HG03196 (cell line): ENCODE results near the gene GLRA1.
"Not testable (repeated sequence)": the region's sequence is repeated elsewhere in the genome, so short reads cannot be mapped to it uniquely, and the experiment has no call there.

Experiments used
- ATAC-seq: cut with Tn5 transposase; IDR thresholded peaks from one replicate; pipeline ENCODE4 v1.9.1; 2021; ENCODE audit not compliant: unreplicated experiment

Gene GLRA1

GRCh38 chr5:151917904-151918303, 6.7 kb downstream of the GLRA1 start:
- no peak for ATAC-seq

- no peak for ATAC-seq
These were observed 11.2 kb downstream of the GLRA1 start for GRCh38 chr5:151913425-151913824.

DNA sequence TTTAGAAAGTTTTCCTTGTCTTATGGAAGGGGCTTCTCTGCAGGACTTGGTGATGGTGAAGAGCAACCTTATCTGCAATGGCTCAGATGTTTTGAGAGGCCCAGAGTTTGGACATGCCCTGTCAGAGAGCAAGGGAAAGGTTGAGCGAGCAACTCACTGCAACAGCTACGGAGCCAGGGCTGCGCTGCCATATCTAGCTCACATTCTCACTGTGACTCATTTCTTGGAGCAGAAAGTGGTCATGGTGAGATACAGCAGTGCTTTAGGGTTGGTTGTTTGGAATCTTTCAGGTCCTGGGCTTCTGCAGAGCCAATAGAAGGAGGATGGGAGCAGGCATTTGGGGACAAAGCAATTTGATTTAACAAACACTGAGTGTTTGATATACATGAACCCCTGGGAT, 12.3 kb downstream of the GLRA1 start:
- no peak for ATAC-seq

DNA sequence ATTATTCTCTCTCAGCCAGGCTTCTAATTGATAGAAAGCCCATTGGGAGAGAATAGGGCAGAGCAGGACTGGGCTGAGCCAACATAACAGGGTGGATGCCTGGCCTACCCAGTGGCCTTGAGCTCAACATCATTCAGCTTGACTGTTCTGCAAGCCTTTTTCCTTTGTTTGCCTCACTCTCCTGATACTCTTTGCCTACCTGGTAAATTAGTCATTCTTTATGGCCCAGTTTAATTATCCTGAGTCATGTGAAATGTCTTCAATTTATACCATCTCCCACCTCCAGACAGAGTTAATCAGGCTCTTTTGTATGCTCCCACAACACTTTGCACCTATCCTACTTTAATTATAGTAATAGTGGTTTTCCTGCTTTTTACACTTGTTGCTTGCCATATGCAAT, 13.6 kb downstream of the GLRA1 start:
- no peak for ATAC-seq

DNA sequence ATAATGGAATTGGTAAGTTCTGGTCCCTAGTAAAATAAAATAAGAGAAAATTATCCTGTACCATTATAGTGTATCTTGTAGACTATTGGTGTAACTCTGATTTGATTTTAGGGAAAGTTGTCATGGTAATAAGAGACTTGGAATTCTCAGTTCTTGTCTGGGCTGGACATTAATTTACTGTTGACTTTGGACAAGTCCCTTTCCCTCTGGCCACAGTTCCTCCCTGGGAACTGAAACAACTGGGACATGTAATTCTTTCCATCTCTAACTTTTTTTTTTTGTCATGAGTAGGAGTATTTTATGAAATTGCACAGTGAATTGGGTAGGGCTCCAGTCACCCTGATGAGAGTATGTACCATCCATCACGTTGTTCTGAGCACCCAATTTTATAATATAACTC, 15.0 kb downstream of the GLRA1 start:
- ATAC-seq: no peak

DNA sequence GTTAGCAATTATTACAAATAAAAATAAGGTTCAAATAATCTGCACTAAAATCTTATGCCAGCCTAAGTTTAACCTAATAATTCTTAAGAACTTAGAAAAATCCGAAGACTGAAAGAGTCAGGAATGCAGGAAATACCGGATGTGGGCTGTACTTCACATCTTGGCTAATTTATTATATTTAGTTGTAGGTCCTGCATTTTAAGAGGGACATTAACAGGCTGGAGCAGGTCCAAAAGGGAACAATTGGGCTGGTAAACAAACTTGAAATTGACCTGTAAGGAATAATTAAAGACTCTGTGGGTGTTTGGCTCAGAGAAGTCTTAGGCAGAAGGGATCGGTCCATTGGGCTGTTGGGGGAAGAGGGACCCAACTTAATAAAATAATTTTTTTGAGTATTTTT, 18.4 kb downstream of the GLRA1 start:
- no peak for ATAC-seq

DNA sequence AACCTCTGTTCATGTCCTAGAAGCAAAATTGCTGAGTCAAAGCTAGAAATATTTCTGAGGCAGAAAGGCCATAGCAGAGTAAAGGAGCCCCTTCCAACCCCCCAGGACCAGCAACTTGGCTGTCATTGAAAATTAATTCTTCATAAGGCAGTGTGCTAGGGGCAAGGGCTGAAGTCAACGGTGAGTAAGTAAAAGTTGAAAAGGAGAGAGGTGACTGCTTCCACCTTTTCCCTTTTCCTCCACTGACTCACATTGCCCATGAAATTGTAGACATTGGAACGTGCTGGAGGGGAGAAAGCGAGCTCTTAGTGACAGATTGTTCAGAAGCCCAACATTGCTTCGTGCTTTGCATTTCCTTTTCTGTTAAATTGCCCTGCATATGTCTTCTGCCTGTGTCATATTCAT, 19.1 kb downstream of the GLRA1 start:
- ATAC-seq: no peak

GRCh38 chr5:151904909-151905308, 19.7 kb downstream of the GLRA1 start:
- ATAC-seq: no peak

GRCh38 chr5:151904127-151904526, 20.5 kb downstream of the GLRA1 start:
- ATAC-seq: no peak

DNA sequence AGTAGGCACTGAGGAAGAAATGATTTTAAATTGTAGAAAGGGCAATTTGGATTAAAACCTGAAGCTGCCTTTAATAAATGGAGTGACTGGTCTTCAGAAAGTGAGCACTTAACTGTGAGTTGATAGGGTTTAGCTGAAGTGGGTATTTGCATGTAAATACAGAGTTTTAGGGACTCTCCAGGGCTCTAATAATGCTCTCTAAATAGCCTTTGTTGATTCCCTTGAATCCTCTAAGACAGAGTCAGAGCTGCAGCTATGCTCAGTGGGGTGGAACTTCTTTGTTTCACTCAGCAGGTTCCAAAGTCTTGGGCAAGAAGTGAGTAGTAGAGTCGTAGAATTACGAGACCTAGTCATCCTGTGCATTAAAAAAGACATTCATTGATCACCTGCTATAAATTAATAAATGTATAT, 21.4 kb downstream of the GLRA1 start:
- ATAC-seq: peak; percentile 97

DNA sequence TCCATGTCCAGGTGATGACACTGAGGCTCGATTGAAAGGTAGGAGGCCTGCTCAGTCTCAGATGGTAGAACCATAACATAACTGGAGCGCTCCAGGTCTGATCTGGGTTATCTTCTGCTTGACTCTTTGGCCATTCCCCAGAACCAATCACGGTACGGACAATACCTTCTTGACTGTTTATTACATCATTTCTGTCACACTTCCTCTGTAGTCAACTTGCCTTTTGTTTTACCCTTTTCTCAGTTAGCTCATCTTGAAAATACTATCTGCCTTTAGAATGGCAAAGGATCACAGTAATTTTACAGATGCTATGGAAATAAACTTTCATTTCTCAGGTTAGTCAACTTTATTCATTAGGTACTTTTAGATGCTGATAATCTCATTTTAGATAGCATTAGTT, 22.4 kb downstream of the GLRA1 start:
- ATAC-seq: no peak

DNA sequence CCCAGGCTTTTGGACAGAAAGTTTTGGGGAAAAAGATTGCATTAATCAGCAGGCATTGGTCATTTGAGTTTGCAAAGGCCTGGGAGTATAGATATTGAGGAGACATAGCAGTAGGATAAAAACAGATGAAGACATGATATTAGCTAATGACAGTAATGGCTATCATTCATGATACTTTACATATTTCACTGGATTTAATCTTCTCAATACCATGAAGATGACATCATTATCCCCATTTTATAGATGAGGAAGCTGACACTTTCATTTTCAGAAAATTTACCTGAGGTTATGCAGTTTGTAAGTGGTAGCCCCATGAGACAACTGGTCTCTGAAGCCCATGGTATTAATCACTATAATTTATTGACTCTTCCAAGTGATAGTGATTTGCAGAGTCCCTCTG, 23.0 kb downstream of the GLRA1 start:
- no peak for ATAC-seq

- ATAC-seq: no peak
These were observed 23.8 kb downstream of the GLRA1 start for GRCh38 chr5:151900891-151901290.

DNA sequence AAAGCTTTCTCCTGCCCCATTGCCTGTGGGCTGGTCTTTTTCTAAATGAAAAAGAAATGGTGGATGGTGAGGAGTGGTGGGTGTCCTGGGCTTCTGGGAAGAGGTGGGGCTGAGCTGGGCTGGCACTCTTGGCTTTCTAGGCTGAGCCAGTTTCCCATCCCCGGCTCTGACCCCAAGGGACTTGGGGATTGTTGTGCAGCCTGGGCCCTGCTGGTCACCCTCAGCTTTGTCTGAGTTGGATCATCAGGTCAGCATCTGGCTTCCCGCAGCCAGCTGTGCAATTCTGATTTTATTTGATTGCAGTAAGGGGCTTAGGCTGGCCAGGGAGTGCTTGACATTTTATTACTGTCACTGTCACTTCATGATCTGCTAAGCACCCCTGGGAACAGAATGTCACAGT, 25.3 kb downstream of the GLRA1 start:
- ATAC-seq: no peak

- no peak for ATAC-seq
These were observed 26.8 kb downstream of the GLRA1 start for GRCh38 chr5:151897896-151898295.

DNA sequence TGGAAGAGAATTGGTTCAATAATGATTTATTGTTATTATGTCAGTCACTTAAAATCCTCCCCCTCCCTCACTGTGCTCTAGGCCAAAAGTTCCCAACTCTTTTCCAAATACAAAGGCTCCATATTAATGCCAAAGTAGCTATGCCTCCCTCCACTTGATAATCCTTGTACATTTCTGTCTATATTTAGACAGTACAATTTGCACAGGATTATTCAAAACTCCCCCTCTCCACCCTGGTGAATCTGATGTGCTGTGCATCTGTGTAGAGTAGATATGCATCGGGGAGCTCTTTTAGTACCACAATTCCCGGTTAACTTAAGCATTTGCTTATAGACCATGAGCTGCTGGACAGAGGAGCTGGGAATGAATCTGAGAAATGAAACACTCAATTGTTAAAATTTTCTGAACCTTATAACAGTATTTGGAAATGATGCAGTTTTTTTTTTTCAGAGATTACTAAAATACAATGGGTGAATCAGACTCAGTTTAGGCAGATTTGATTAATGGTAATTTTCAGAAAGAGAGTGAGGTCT, 27.6 kb downstream of the GLRA1 start:
- ATAC-seq: no peak

GRCh38 chr5:151896031-151896691, 28.5 kb downstream of the GLRA1 start:
- ATAC-seq: no peak

- ATAC-seq: no peak
These were observed 29.0 kb downstream of the GLRA1 start for GRCh38 chr5:151895660-151896030.

GRCh38 chr5:151893485-151893884, 31.2 kb downstream of the GLRA1 start:
- ATAC-seq: not testable (repeated sequence)

DNA sequence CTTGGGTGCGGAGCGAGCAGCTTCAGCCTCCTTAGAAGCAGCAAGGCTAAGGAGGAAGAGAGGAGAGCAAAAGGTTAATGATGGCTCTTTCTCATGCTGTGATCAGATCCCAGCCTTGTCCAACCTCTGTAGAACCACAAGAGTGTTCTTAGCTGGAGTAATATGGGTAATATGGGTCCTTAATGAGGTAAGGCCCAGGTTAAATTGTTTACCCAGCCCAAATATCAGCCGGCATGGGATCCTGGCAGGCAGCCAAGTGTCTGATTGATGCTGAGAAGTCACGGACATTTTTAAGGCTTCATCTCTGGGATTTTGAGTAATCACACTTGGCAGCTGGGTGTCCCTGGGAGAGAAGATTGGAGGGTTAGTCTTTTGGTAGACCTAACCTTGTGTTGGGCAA, 32.3 kb downstream of the GLRA1 start:
- ATAC-seq: no peak

DNA sequence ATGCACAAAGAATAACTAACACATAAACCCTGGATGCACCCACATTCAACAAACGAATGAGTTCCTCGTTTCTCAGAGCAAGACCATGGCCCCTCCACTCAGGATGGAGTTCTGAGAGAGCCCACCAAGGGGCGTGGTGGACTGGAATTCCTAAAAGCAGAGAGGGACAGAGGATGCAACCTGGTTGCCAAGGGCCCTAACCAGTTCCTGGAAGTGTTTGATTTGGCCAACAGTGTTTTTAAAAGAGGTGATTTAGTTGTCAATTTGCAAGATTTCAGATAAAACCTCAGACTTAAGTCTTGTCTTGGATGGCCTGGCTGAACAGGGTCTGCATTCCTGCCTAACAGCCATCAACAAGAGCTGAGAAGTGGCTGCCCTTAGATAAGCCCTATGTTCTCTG, 34.4 kb downstream of the GLRA1 start:
- ATAC-seq: no peak

DNA sequence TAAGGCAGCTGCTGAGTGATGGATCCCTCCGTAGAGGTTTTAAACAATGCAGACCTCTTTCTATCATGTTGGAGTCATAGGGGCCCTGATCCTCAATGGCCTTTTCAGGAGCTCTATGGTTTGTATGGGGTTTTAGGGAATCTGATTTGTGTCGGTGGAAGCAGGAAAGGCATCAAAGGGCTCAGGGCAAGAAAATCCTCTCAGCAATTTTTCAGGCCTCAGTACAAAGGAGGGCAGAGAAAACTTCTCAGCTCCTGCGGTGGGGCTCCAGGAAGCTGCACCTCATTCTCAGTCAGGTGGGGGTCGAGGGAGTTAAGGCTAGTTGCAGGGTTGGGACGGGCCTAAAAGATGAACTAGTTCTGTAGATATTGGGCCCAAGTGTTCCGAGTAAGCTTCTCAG, 35.0 kb downstream of the GLRA1 start:
- no peak for ATAC-seq

DNA sequence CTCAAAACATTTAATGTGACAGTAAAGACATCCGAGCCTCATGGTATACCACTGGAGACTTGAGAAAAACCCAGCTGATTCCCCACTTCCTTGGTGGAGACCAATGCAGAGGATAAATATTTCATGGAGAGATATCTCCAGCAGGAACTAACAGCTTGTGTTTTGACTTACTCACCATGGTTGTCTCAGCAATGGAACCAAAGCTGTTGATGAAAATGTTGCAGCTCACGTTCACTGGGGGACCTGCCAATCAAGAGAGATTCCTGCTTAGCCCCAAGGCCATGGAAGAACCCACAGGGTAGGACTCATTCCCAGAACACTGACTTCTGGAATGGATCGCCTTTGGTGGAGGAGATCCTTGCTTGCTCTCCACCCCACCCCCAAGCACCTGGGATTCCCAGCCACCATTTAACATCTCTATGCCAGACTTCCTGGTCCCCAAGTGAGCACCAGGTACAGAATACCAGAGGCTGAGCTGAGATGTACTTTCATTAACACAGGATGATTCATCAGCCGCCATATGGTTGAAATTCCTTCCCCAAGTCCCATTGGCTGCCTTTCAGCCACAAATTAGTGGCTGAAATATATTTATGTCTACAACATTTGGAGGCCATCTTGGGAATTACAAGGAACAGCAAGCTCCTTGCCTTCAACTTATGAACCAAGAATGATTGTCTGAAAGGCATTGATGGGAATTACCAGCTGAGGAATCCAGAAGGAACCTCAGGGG, 37.9 kb downstream of the GLRA1 start:
- no peak for ATAC-seq
